SK-MEL-5 (cell line): ENCODE data around the gene CD28. TPM values are rescaled to one million over a fixed set of nuclear protein-coding genes. Genes with fewer than 3 reads are reported as not detected.
"Not testable (repeated sequence)": the region's sequence is repeated elsewhere in the genome, so short reads cannot be mapped to it uniquely, and the experiment has no call there.

Source experiments
- DNase-seq: peaks from one replicate; pipeline ENCODE4 v3.0.0-alpha.2; 2016; ENCODE audit warnings: low read depth, low spot score
- in situ Hi-C: cut with HindIII; loops from 2 replicates; pipeline ENCODE4 v1.10.0; 2016; ENCODE audit warnings: low sequenced_read_pairs, high pct_unique_total_duplicates, low pct_unique_long_range_greater_than_20kb
- total RNA-seq: library from RNA; depleted of rRNA; stranded (reverse); fragments of >200 nt; shearing (Covaris generic); gene quantifications from 2 replicates; pipeline ENCODE4 v1.2.3, GENCODE V29; 2014

The CD28 gene
- total RNA-seq, 1 experiment from 2014 or later, result not detected

DNA sequence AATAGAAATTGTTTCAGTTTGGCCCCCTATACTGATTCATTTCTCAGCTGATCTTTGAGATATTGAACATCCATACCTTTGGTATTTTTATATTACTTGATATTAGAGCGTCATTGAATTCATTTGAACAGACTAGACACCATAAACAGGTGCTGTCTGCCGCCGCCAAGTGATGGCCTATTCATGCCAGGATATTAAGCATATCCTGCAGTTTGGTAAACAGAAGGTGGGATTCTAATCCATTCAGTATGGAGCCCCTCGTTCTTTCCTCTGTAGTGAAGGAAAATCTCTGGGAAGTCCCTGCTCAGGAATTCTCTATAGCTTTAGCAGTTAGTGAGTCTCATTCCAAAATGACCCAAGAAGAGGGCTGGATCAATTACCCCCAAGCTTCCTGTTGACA, 23.0 kb upstream of the CD28 start:
- in situ Hi-C loops, result no loop called here
- DNase-seq, result no peak

DNA sequence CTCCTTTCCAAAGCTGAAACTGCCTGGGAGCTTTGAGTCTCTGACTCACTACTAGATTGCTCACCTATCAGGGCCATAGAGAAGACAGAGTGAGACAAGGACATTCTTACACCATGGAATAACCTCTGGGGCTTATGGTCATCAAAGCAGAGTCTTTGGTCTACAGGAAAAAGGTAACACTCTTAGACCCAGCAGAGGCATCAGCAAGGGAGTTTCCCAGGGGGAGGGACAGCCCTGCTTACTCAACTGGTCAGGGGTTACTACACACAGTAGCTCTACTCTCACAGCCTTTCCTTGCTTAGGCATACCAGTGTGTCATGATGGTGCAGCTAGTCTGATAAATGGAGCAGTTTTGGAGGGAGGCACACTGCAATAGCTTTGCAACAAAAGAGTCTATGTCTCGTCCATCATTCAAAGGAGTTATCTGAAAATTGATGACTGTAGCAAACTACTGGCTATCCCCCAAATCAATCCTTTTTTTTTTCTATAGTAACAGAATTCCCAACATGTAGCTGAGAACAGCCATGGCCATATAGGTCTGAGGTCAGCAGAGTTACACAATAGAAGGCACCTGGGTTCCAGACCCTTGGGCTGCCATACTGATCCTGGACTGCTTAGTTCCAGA, 22.4 kb upstream of the CD28 start:
- in situ Hi-C loops, result no loop called here
- DNase-seq, result peak; percentile 49

DNA sequence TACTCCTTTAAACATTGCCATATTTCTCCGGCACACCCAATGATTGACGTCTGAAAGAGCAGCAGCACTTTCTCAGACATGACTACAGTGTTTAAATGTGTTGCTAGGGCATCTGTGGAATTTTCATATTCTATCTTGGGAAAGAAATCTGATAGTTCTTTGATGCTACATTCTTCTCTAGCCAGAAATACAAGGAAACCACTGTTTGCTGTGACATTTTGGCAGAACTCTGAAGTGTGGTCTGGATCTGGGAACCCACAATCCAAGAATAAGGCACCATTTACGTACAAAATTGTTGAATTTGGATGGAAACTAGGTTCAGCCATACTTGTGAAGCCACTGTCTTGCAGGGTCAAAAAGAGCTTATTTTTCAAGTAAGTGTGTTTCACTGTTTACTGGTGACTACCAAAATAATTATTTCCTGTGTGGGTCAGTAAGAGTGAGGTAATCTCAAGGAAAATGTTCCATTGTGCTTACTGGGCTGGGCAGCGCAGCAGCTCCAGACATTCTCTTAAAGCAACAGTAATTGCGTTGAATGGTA, 21.3 kb upstream of the CD28 start:
- in situ Hi-C loops, result no loop called here
- DNase-seq, result peak; percentile 97

DNA sequence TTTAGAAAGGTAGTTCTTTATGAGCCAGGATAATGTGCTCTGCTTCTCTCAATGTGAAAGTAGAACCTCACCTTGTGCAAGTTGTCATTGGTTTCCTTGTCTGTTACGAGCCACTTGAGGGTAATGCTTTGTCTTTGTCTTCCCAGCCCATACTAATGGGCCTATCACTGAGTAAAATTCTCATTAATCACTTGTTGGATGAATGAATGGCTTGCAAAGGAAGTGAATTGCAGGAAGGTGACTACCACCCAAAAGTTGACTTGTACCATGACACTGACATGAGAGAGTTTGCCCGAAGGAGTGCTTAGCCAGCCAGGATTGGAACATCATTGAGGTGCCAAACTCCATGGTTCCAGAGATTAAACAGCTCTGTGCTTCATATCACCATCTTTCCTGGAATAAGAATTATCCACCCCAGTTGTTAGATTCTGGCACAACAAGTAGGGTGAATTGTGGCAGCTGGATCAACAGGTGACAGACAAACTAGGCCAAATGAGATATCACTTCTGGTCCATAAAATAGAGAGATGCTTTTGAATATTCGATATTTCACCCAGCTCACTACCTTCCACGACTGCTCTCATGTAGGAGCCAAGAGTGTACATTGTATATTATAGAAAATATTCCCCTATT, 20.5 kb upstream of the CD28 start:
- no peak for DNase-seq
- in situ Hi-C loops, result no loop called here

DNA sequence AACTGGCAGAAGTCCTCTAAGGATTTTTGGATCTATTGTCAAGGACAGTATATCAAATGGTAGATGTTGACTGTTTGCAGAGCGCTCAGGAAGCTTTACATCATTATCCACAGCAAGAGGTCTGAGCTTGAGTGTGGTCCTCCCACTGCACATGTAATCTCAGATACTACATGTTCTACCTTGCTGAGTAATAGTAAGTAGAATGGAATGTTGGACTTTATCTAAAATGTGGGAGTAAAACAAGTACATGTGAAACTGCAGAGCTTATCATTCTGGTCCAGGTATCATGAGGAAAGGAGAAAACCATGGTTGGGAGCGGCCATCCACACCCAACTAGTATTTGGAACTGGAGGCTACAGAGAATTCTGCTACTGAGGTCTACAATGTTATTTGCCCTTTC, 19.3 kb upstream of the CD28 start:
- no peak for DNase-seq
- in situ Hi-C loops, result no loop called here

DNA sequence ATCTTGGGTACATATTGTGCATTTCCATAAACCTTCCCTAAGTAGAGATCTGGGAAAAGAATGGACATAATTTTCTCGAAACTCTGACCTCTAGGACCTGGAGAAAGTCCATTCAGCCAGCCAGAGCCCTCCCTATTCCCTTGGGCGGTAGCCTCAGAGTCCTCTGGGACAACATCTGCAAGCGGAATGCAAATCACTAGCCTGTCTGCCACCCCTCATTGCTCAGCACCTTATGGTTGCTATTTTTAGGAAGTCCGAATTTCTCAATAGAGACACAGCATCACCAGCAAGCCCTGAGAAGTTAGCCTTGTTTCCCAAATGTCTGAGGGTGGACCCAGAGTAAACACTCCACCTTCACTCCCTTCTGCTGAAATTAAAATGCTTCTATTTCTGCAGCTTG, 17.6 kb upstream of the CD28 start:
- peak; percentile 37 for DNase-seq
- in situ Hi-C loops, result no loop called here

DNA sequence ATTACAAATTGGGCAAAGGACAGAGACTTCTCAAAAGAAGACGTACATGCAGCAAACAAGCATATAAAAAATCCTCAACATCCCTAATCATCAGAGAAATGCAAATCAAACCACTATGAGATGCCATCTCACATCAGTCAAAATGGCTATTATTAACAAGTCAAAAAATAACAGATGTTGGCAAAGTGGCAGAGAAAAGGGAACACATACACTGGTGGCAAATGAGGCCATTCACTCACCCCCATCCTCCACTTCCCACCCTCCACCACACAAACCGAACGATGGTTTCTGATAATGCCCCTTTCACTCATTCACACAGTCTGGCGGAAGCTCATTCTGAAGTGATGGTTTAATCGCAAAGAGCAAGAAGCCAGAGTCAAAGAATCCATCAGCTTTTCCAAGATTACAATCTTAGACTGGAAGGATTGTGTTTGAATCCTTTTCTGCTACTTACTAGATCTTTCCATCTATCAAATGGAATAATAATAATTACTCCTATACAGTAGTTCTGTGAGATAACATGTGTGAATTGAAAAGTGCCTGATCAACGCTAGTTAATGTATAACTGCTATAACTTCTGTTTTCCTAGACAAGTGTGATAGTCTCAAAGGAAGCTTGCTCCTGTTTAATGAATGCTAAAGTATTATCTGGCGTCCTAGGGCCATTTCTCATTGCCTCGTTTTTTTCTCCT, 16.9 kb upstream of the CD28 start:
- DNase-seq, result no peak
- in situ Hi-C loops, result no loop called here

DNA sequence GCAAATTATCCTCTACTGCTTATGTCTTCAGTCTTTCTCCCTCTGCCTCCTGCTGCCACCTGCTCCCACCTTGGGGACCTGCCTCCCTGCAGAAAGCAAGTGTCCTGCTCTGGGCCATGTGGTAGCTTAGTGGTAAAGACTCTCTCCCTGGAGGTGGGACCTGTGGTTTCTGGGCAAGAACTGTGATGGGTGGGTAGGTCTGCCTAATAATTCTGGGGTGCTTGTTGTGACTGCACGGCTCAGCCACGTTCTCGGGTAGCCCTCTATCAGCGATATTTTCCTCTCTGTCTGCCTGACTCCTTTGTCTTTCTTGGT, 16.4 kb upstream of the CD28 start:
- no peak for DNase-seq
- in situ Hi-C loops, result no loop called here

DNA sequence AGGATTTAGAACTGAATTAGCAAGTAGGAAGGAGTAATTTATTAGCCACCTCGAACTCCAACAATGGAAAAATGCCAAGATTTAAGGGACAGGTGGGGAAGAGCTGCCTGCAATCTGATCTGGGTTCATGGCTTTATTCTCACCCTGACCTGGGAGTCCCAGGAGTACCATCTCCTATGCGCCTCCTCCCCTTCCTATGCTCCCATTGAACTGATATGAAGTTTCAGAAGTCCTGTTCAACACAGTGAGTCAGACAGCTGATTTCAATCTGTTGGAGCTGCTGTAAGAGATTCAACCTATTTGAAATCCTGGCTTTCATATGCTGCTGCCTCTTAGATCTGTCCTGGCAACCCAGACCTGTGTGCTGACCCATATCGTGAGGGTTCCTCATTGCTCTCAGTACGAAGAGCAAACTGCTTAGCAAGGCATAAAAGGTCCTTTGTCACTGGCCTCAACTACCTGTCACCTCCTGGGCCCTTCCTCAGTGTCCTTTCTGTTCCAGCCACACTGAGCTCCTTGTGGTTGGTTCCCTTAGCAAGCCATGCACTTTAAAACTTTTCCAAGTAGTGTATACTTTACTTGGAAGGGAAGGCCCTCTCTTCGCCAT, 15.9 kb upstream of the CD28 start:
- in situ Hi-C loops, result no loop called here

DNA sequence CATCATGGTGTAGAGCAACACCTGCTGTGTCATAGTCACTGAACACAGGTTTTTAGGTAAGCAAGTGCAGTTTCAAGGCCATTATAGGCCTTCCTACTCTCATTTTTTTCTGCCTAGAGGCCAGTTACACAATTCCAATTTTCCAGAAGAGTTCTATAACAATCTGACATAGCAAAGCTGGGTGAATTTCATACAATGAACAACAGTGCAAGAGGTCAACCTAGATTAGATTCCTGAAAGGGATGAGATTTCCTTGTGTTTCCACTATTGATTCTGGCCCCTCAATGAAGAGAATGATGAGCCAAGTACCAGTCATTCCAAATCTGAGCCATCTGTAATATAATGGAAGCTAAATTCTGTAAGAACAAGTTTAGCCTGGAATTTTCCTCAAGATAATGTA, 15.3 kb upstream of the CD28 start:
- DNase-seq, result no peak
- in situ Hi-C loops, result no loop called here

More for the DNA sequence above, 15.9 kb upstream of the CD28 start:
- DNase-seq, result no peak

DNA sequence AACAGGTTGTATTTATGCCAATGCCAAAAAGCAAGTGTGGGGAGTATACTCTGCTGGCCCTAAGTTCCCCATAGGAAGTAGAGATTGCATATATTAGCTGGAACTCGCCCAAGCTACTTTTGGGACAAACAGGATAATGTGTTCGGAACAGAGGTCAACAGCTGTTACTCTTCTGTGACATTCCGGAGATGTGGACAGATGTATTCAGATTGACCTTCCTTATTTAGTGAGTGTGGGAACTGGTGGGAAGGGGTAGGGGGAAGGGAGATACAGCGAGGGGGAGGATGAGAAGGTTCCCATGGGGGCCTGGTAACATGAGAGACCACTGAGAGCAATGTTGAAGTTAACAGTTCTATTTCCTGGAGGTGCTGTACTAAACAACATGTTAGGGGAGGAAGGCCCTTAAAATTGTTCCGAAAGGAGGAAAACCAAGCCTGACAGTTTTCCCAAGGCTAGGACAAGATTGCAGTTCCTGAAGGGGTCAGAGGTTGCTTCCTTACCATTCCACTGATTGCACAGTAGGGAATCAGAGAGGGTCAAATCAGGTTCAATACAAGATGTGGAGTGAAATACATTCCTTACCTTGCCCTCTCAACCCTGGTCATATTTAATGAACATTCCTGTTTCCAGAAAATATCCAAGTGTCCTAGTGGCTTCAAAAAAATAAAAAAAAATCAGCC, 14.3 kb upstream of the CD28 start:
- in situ Hi-C loops, result no loop called here
- no peak for DNase-seq

DNA sequence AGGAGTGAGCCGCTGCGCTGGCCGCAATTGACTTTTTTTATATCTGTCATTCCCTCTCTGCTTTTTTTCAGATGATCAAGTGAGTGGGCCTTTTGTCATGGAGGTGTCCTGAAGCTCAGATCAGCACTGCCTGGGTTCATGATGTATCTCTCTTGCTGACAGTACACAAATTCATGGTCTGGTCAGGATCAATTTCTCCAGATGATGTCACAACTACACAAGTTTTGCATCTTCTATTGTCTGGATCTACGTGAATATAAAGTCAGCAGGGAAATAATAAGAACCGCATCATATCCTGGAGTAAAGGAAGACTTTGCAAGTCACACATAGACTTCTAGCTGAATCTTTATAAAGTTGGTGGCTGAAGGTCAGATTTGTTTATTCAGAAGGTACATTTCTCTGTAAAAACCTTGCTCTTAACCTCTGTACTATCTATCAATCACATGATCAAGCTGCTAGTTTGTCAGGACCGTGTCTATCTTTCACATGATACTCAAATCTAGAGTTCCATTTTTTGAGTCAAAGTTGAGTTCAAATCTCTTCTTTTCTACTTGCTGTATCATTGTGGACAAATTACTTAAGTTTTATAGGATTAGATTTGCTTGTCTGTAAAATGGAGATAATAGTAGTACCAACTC, 13.1 kb upstream of the CD28 start:
- no peak for DNase-seq
- in situ Hi-C loops, result no loop called here

DNA sequence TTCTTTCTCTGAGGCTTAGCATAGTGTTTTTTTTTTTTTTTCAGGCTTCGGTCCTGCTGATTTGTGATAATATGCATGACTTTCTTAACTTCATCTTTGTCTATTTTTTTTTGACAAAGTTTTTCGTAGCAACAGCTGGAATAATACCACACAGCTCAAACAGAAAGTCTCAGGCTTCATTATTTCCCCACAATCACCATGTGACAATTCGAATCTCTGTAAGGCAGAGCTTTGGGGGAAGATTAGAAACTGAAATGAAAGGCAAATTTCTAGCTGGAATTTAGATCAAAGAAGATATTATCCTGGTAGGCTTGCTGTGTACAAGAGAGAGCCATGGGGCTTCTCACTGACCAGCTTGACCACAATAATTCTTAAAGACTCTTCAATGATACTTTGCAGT, 12.2 kb upstream of the CD28 start:
- in situ Hi-C loops, result no loop called here
- peak; percentile 31 for DNase-seq

DNA sequence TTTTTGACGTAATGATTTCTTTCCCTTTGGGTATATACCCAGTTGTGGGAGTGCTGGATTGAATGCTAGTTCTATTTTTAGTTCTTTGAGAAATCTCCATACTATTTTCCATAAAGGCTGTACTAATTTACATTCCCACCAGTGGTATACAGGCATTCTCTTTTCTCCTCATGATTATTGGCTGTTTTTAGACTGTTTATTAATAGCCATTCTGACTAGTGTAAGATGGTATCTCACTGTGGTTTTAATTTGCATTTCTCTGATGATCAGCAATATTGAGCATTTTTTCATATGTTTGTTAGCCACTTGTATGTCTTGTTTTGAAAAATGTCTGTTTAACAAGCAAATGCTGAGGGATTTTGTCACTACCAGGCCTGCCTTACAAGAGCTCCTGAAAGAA, 9.2 kb upstream of the CD28 start:
- DNase-seq, result no peak
- in situ Hi-C loops, result no loop called here

DNA sequence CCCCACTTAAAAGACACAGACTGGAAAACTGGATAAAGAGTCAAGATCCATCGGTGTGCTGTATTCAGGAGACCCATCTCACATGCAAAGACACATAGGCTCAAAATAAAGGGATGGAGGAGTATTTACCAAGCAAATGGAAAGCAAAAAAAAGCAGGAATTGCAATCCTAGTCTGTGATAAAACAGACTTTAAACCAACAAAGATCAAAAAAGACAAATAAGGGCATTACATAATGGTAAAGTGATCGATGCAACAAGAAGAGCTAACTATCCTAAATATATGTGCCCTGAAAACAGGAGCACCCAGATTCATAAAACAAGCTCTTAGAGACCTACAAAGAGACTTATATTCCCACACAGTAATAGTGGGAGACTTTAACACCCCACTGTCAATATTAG, 8.7 kb upstream of the CD28 start:
- DNase-seq, in situ Hi-C loops: not testable (repeated sequence)

DNA sequence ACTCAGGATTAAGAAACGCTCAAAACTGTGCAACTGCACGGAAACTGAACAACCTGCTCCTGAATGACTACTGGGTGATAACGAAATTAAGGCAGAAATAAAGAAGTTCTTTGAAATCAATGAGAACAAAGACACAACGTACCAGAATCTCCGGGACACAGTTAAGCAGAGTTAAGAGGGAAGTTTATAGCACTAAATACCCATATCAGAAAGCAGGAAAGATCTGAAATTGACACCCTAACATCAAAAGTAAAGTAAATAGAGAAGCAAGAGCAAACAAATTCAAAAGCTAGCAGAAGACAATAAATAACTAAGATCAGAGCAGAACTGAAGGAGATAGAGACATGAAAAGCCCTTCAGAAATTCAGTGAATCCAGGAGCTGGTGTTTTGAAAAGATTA, 8.0 kb upstream of the CD28 start:
- DNase-seq, in situ Hi-C loops: not testable (repeated sequence)

DNA sequence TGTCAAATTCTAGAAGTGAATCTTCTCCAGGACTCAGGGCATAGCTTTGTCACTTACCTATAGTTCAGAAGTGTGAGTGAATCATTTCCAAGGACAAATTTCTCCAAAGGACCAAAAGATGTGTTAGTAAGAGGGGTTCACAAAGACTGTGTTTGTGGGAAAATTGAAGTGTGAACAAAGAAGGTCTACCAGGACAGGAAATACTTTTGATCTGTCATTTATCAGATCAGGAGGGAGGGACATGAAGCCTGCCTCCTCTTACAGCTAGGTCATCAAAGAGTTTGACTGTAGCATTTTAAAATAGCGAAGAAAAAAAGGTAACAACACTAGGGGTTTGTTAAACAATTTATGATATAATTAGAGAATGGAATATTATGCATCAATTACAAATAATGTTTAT, 2.0 kb upstream of the CD28 start:
- DNase-seq, result no peak
- in situ Hi-C loops, result no loop called here

DNA sequence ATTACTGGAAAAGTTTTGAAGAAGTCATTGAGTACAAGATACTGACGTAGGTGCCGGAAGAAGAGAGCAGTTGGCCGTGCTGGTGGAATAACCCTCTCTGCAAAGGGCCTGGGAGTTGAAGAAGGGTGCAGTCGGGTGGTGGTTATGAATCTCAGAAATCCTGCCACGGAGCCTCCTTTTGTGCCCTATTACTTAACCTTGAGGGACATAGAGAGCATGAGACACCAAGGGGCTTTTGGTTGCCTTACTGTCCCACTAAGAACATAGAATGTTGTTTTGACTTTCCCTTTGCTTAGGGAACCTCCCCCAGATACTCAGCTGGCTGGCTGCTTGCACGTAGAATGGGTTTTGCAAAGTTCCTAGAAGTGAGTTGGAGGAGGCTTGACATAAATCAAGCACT, 1.3 kb upstream of the CD28 start:
- in situ Hi-C loops, result no loop called here
- no peak for DNase-seq
